HCT116 (cell line): ENCODE measurements around the gene TNS3. TPM values are rescaled to one million over a fixed set of nuclear protein-coding genes. Genes with fewer than 3 reads are reported as not detected.

Experiments
- ATAC-seq: fragments of 200-7000 bp; cut with Tn5 transposase; 2 replicates; pipeline ENCODE4 v1.9.1; 2020; ENCODE audit warnings: mild to moderate bottlenecking, moderate library complexity
- BruUV-seq: library from RNA; stranded (reverse); fragments of 400-500 nt; replicated peaks from 2 replicates; lab custom pipeline; 2021; lab: Mats Ljungman, UMichigan
- CTCF ChIA-PET: fragments of 300-600 bp; sonication (Branson Sonifier 250); formaldehyde crosslinking; loops from one replicate; lab custom pipeline; 2021; ENCODE audit warnings: antibody characterized with exemption; lab: Charles Lee
- POLR2A ChIA-PET: fragments of 300-600, 350-600 bp; sonication (Branson Sonifier 250); formaldehyde crosslinking; loops from one replicate; lab custom pipeline; 2021; ENCODE audit warnings: antibody characterized with exemption; lab: Charles Lee
- RAD21 ChIA-PET, 2 experiments: fragments of 300-600 bp; sonication (Branson Sonifier 250); formaldehyde crosslinking; loops; one replicate each; lab custom pipeline; 2023; ENCODE audit warnings: low total read pairs in 2 of 2; ENCODE audit not compliant: uncharacterized antibody in 2 of 2, unreplicated experiment in 2 of 2, low non-redundant PET in 1 of 2; lab: Charles Lee
- DNase-seq: peaks from one replicate; pipeline ENCODE4 v3.0.0-alpha.2; 2010; ENCODE audit warnings: low read depth, low spot score
- H2AFZ ChIP-seq: fragments of 200-600 bp; shearing (Covaris generic), sonication (generic); 2 replicates; pipeline ENCODE4 v1.6.1; 2017; ENCODE audit warnings: low read depth, mixed run types, mixed read lengths, antibody characterized with exemption, low read length; ENCODE audit not compliant: poor library complexity, severe bottlenecking
- H3K27ac ChIP-seq: 2 replicates; pipeline ENCODE4 v1.5.1; 2012; ENCODE audit warnings: low read depth, low read length
- H3K27me3 ChIP-seq: fragments of 200-600 bp; sonication (generic); 2 replicates; pipeline ENCODE4 v1.6.1; 2016; ENCODE audit warnings: mixed run types, low read length, mixed read lengths; ENCODE audit not compliant: insufficient read depth
- H3K36me3 ChIP-seq, 2 experiments: fragments of 200-500 bp in 1 of 2; fragments of 200-600 bp in 1 of 2; sonication (Bioruptor generic) in 1 of 2; sonication (generic) in 1 of 2; 2 replicates each; pipeline versions ENCODE4 v1.5.1 to v1.6.1; 2014 to 2016; ENCODE audit warnings: low read length in 2 of 2, inconsistent platforms in 1 of 2, mixed read lengths in 1 of 2, mixed run types in 1 of 2; ENCODE audit not compliant: insufficient read depth in 2 of 2, control insufficient read depth in 1 of 2
- H3K4me1 ChIP-seq, 2 experiments: fragments of 200-600 bp in 1 of 2; sonication (generic) in 1 of 2; 2 replicates each; pipeline versions ENCODE4 v1.5.1 to v1.6.1; 2012 to 2017; ENCODE audit warnings: low read length in 2 of 2, inconsistent platforms in 1 of 2, mild to moderate bottlenecking in 1 of 2, mixed read lengths in 1 of 2, mixed run types in 1 of 2, moderate library complexity in 1 of 2; ENCODE audit not compliant: insufficient read depth in 2 of 2, control insufficient read depth in 1 of 2
- H3K4me2 ChIP-seq: fragments of 200-600 bp; sonication (generic); 2 replicates; pipeline ENCODE4 v1.6.1; 2017; ENCODE audit warnings: mixed run types, low read length, mixed read lengths
- H3K4me3 ChIP-seq, 2 experiments: fragments of 200-600 bp in 1 of 2; sonication (generic) in 1 of 2; replicated peaks in 1 of 2; 2 replicates each; pipeline ENCODE4 v1.5.1; 2011 to 2016; ENCODE audit warnings: low read length in 2 of 2, control low read depth in 1 of 2, low read depth in 1 of 2, mild to moderate bottlenecking in 1 of 2, mixed read lengths in 1 of 2, mixed run types in 1 of 2
- H3K79me2 ChIP-seq: fragments of 200-600 bp; sonication (generic); 2 replicates; pipeline ENCODE4 v1.6.1; 2017; ENCODE audit warnings: mild to moderate bottlenecking, mixed run types, low read length, moderate library complexity, mixed read lengths; ENCODE audit not compliant: insufficient read depth
- H3K9ac ChIP-seq: fragments of 200-600 bp; sonication (generic); 2 replicates; pipeline ENCODE4 v1.6.1; 2016; ENCODE audit warnings: low read length, mixed read lengths
- H3K9me2 ChIP-seq: fragments of 200-600 bp; sonication (generic), shearing (Covaris generic); 2 replicates; pipeline ENCODE4 v1.6.1; 2017; ENCODE audit warnings: mixed run types, mild to moderate bottlenecking, moderate library complexity; ENCODE audit not compliant: insufficient read depth
- H3K9me3 ChIP-seq, 2 experiments: fragments of 200-500 bp in 1 of 2; fragments of 200-600 bp in 1 of 2; sonication (Bioruptor generic) in 1 of 2; sonication (generic) in 1 of 2; 2 replicates each; pipeline ENCODE4 v1.6.1; 2014 to 2017; ENCODE audit warnings: low read length in 2 of 2, mixed read lengths in 2 of 2, inconsistent platforms in 1 of 2, low read depth in 1 of 2, mild to moderate bottlenecking in 1 of 2, mixed run types in 1 of 2, moderate library complexity in 1 of 2; ENCODE audit not compliant: control insufficient read depth in 1 of 2, insufficient read depth in 1 of 2
- H4K20me1 ChIP-seq: fragments of 200-600 bp; sonication (generic), shearing (Covaris generic); 2 replicates; pipeline ENCODE4 v1.6.1; 2017; ENCODE audit warnings: mixed run types, mild to moderate bottlenecking, moderate library complexity; ENCODE audit not compliant: insufficient read depth
- CEBPB ChIP-seq: IDR thresholded peaks from 2 replicates; pipeline ENCODE4 v1.6.1; 2012; ENCODE audit warnings: low read depth
- EGR1 ChIP-seq: IDR thresholded peaks from 2 replicates; pipeline ENCODE4 v1.6.1; 2012; ENCODE audit warnings: low read depth
- ELF1 ChIP-seq: IDR thresholded peaks from 2 replicates; pipeline ENCODE4 v1.6.1; 2012; ENCODE audit warnings: low read depth, borderline replicate concordance
- FOSL1 ChIP-seq: IDR thresholded peaks from 2 replicates; pipeline ENCODE4 v1.6.1; 2012; ENCODE audit warnings: low read depth
- JUND ChIP-seq: IDR thresholded peaks from 2 replicates; pipeline ENCODE4 v1.6.1; 2012
- POLR2AphosphoS5 ChIP-seq: IDR thresholded peaks from 2 replicates; pipeline ENCODE4 v1.6.1; 2011; ENCODE audit warnings: mild to moderate bottlenecking, low read depth, low read length, moderate library complexity
- RAD21 ChIP-seq: IDR thresholded peaks from 2 replicates; pipeline ENCODE4 v1.6.1; 2012; ENCODE audit warnings: low read depth, mild to moderate bottlenecking
- SP1 ChIP-seq: IDR thresholded peaks from 2 replicates; pipeline ENCODE4 v1.6.1; 2012; ENCODE audit warnings: low read depth
- TCF7L2 ChIP-seq: IDR thresholded peaks from 2 replicates; pipeline ENCODE4 v1.7.0; 2011; ENCODE audit warnings: borderline replicate concordance, inconsistent platforms; ENCODE audit not compliant: insufficient read depth, insufficient read length; ENCODE audit errors: extremely low read depth
- YY1 ChIP-seq: IDR thresholded peaks from 2 replicates; pipeline ENCODE4 v1.6.1; 2011; ENCODE audit warnings: low read length, low read depth, moderate library complexity, mild to moderate bottlenecking; ENCODE audit not compliant: insufficient replicate concordance; ENCODE audit errors: extremely low read depth
- ZFX ChIP-seq: fragments of 450-650 bp; IDR thresholded peaks from 2 replicates; pipeline ENCODE4 v1.6.1; 2017
- ZNF274 ChIP-seq: fragments of 200-500 bp; sonication (Bioruptor generic); IDR thresholded peaks from 2 replicates; pipeline ENCODE4 v1.6.1; 2014; ENCODE audit warnings: mild to moderate bottlenecking, low read depth, low read length, inconsistent platforms
- intact Hi-C: fragments of 100-400 bp; cut with micrococcal nuclease; formaldehyde crosslinking; loops from 2 replicates; pipeline ENCODE4 v1.10.0; 2022
- total RNA-seq: library from RNA; stranded (reverse); gene quantifications from one replicate; pipeline ENCODE4 v1.2.1, GENCODE V29; 2021; ENCODE audit not compliant: unreplicated experiment
- TF ChIP-seq, protein P1 (sequence below): IDR thresholded peaks from 2 replicates; pipeline ENCODE4 v1.6.1; 2012; ENCODE audit warnings: low read depth
- TF ChIP-seq, protein P2 (sequence below): IDR thresholded peaks from 2 replicates; pipeline ENCODE4 v1.6.1; 2012
- TF ChIP-seq, protein P3 (sequence below): IDR thresholded peaks from 2 replicates; pipeline ENCODE4 v1.6.1; 2012

TNS3 gene
- total RNA-seq, 1 experiment from 2014 or later = 9.1 TPM

DNA sequence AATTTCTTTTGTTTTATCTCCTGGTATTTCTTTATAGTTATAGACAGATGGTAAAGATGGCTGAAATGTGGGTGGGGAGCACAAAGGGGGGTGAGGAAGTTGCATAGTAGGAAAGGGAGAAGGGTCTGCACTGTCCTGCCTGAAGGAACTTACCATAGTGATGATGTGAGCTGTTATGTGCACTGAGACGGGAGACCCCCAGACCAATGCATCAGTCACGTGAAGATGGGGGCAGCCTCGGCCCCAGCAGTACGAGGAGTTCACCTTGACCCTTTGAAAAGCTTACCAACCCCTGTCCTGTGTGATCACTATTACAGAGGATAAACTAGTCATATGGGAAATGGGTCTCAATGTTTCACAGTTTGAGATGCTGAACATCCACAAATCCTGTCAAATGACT lies 316.3 kb downstream of the TNS3 start (continued):
- TF ChIP-seq SP1 = no peak
- TF ChIP-seq POLR2AphosphoS5 = no peak
- TF ChIP-seq, protein P1, sequence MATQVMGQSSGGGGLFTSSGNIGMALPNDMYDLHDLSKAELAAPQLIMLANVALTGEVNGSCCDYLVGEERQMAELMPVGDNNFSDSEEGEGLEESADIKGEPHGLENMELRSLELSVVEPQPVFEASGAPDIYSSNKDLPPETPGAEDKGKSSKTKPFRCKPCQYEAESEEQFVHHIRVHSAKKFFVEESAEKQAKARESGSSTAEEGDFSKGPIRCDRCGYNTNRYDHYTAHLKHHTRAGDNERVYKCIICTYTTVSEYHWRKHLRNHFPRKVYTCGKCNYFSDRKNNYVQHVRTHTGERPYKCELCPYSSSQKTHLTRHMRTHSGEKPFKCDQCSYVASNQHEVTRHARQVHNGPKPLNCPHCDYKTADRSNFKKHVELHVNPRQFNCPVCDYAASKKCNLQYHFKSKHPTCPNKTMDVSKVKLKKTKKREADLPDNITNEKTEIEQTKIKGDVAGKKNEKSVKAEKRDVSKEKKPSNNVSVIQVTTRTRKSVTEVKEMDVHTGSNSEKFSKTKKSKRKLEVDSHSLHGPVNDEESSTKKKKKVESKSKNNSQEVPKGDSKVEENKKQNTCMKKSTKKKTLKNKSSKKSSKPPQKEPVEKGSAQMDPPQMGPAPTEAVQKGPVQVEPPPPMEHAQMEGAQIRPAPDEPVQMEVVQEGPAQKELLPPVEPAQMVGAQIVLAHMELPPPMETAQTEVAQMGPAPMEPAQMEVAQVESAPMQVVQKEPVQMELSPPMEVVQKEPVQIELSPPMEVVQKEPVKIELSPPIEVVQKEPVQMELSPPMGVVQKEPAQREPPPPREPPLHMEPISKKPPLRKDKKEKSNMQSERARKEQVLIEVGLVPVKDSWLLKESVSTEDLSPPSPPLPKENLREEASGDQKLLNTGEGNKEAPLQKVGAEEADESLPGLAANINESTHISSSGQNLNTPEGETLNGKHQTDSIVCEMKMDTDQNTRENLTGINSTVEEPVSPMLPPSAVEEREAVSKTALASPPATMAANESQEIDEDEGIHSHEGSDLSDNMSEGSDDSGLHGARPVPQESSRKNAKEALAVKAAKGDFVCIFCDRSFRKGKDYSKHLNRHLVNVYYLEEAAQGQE = no peak
- TF ChIP-seq JUND = no peak
- TF ChIP-seq EGR1 = no peak
- TF ChIP-seq, all 23 proteins: peak for 0

DNA sequence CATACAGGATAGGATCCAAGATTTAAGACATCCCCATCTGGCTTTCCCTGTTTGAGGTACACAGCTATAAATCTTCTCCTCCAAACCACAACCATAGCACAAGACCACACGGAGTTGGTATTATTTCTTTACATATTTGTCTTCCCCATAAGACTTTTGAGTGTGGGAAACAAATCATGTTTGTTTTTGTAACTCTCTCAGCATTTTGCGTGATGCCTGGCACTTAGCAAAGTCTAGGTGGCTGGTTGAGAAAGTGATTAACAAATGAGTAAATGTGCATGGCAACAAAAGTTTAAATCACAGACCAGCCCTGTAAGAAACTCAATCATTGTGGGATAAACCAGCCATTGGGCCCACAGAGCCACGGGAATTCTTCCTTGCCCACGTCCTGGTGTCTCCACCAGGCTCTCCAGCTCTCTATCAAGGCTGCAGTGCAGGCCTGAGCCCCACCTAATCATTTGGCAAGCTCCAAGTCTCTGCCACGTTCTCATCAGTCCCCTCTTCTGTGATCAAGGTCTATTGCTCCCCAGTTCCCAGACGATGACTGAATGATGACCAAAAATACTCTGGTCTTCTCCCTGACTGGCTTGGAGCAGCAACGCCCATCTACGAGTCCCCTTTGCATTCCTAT lies 317.8 kb downstream of the TNS3 start:
- Histone ChIP-seq H3K27ac (no peak overlapping the region), H3K9me3 (no peaks in the 10 kb centered on the region), H4K20me1 (no peaks in the 10 kb centered on the region), H3K36me3 (no peaks in the 10 kb centered on the region), H3K4me1 (0 out of 4 replicates have a peak, but pooled peaks cover 0 to 3% of the 10 kb centered on the region in 2 experiments), H3K9me2 (no peaks in the 10 kb centered on the region), H2AFZ (no peak overlapping the region), H3K27me3 (no peaks in the 10 kb centered on the region), H3K4me3 (no peak overlapping the region), H3K79me2 (no peaks in the 10 kb centered on the region), H3K4me2 (no peak overlapping the region), H3K9ac (no peak overlapping the region)
- CTCF ChIA-PET = no interaction called here
- RAD21 ChIA-PET = no interaction called here
- no TSS peak for BruUV-seq
- DNase-seq (no peak), ATAC-seq (no peak)
- POLR2A ChIA-PET = no interaction called here
- intact Hi-C loops = loop anchor here (10.0 kb wide), 1 partner anchor 891 kb away; no protein-coding TSS in a partner anchor
- TF ChIP-seq, protein P2, sequence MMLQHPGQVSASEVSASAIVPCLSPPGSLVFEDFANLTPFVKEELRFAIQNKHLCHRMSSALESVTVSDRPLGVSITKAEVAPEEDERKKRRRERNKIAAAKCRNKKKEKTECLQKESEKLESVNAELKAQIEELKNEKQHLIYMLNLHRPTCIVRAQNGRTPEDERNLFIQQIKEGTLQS = no peak
- TF ChIP-seq RAD21 (no peak), ELF1 (no peak), FOSL1 (no peak), CEBPB (no peak), ZNF274 (no peak), TCF7L2 (no peak), SP1 (no peak), ZFX (no peak), YY1 (no peak), JUND (no peak)
- TF ChIP-seq, protein P3, sequence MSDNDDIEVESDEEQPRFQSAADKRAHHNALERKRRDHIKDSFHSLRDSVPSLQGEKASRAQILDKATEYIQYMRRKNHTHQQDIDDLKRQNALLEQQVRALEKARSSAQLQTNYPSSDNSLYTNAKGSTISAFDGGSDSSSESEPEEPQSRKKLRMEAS = no peak
- TF ChIP-seq, protein P1 = no peak
